ENCODE results near the gene TNNC2. TPM values are rescaled to one million over a fixed set of nuclear protein-coding genes. Genes with fewer than 3 reads are reported as not detected.
"Not testable (repeated sequence)": the region's sequence is repeated elsewhere in the genome, so short reads cannot be mapped to it uniquely, and the experiment has no call there.

TNNC2 gene
- polyA plus RNA-seq, 1 experiment: 0.45 TPM

- H3K27me3 ChIP-seq (ENCODE audit: control insufficient read depth, insufficient read depth, low read length): no peaks in the 10 kb centered on the region
- POLR2A ChIA-PET: interaction anchor here (0.9 to 1.5 kb wide), 6 partner anchors 11 to 102 kb away, joined by 3 to 6 read pairs (median 4); no protein-coding TSS in a partner anchor
- CTCF ChIA-PET: interaction anchor here (0.9 to 3.2 kb wide), 4 partner anchors 9 to 136 kb away, joined by 3 to 14 read pairs (median 3); no protein-coding TSS in a partner anchor
Measured at GRCh38 chr20:45833030-45833882, 6.1 kb upstream of the TNNC2 start, which contains the start of gene SNX21. Gene SNX21, plus strand, starts transcription at chr20:45833799. Its CDS starts 121 bp downstream, at chr20:45833920.

GRCh38 chr20:45832619-45833018 is 5.5 kb upstream of the TNNC2 start:
- H3K4me3 ChIP-seq (ENCODE audit: low read depth, low read length): no peak overlapping the region

More at GRCh38 chr20:45833030-45833882, 6.1 kb upstream of the TNNC2 start, which contains the start of gene SNX21:
- DNase-seq (ENCODE audit: low read depth, low spot score): peak; percentile 83
- no peaks in the 10 kb centered on the region; the same call in 1 of the 2 replicates for H3K9me3 ChIP-seq (ENCODE audit: control insufficient read depth, insufficient read depth, low read length)
- peak within 1 kb of the TSS; percentile 83 for H3K4me3 ChIP-seq (ENCODE audit: low read depth, low read length)
- H3K27ac ChIP-seq (ENCODE audit: low read depth, low read length): peak within 1 kb of the TSS; percentile 88
- no peak for TF ChIP-seq CTCF (IDR thresholded peaks at IDR 0.05; ENCODE audit: low read depth, low read length)

GRCh38 chr20:45829673-45830106 is 2.6 kb upstream of the TNNC2 start:
- H3K27me3 ChIP-seq (ENCODE audit: control insufficient read depth, insufficient read depth, low read length); H3K4me3 ChIP-seq (ENCODE audit: low read depth, low read length); H3K27ac ChIP-seq (ENCODE audit: low read depth, low read length); DNase-seq (ENCODE audit: low read depth, low spot score); H3K9me3 ChIP-seq (ENCODE audit: control insufficient read depth, insufficient read depth, low read length); POLR2A ChIA-PET: not testable (repeated sequence)
- CTCF ChIA-PET: interaction anchor here (1.8 kb wide), 1 partner anchor 140 kb away, joined by 10 read pairs; no protein-coding TSS in a partner anchor

More at GRCh38 chr20:45832619-45833018, 5.5 kb upstream of the TNNC2 start:
- no peak for DNase-seq (ENCODE audit: low read depth, low spot score)
- no peaks in the 10 kb centered on the region; the same call in 1 of the 2 replicates for H3K9me3 ChIP-seq (ENCODE audit: control insufficient read depth, insufficient read depth, low read length)
- no peaks in the 10 kb centered on the region for H3K27me3 ChIP-seq (ENCODE audit: control insufficient read depth, insufficient read depth, low read length)
- POLR2A ChIA-PET: interaction anchor here (1.5 kb wide), 1 partner anchor 53 kb away, joined by 3 read pairs; no protein-coding TSS in a partner anchor
- H3K27ac ChIP-seq (ENCODE audit: low read depth, low read length): no peak overlapping the region
- no peak for TF ChIP-seq CTCF (IDR thresholded peaks at IDR 0.05; ENCODE audit: low read depth, low read length)
- CTCF ChIA-PET: interaction anchor here (0.9 to 3.2 kb wide), 3 partner anchors 9 to 137 kb away, joined by 3 to 14 read pairs (median 3); no protein-coding TSS in a partner anchor

- TF ChIP-seq CTCF (IDR thresholded peaks at IDR 0.05; ENCODE audit: low read depth, low read length): no peak
- H3K27me3 ChIP-seq (ENCODE audit: control insufficient read depth, insufficient read depth, low read length): peaks cover 5% of the 10 kb centered on the region
- no peaks in the 10 kb centered on the region; the same call in 1 of the 2 replicates for H3K9me3 ChIP-seq (ENCODE audit: control insufficient read depth, insufficient read depth, low read length)
- no peak overlapping the region for H3K4me3 ChIP-seq (ENCODE audit: low read depth, low read length)
- POLR2A ChIA-PET: no interaction called here
- DNase-seq (ENCODE audit: low read depth, low spot score): no peak
- H3K27ac ChIP-seq (ENCODE audit: low read depth, low read length): no peak overlapping the region
- CTCF ChIA-PET: interaction anchor here (1.7 kb wide), 1 partner anchor 57 kb away, joined by 4 read pairs; no protein-coding TSS in a partner anchor
Measured at GRCh38 chr20:45828589-45828988, 1.5 kb upstream of the TNNC2 start.

GRCh38 chr20:45827712-45828111 is 600 bp upstream of the TNNC2 start:
- POLR2A ChIA-PET: no interaction called here
- H3K27me3 ChIP-seq (ENCODE audit: control insufficient read depth, insufficient read depth, low read length): peaks cover 12% of the 10 kb centered on the region
- no peak overlapping the region for H3K4me3 ChIP-seq (ENCODE audit: low read depth, low read length)
- no peak for TF ChIP-seq CTCF (IDR thresholded peaks at IDR 0.05; ENCODE audit: low read depth, low read length)
- H3K27ac ChIP-seq (ENCODE audit: low read depth, low read length): no peak overlapping the region
- DNase-seq (ENCODE audit: low read depth, low spot score): no peak
- no peaks in the 10 kb centered on the region; the same call in 1 of the 2 replicates for H3K9me3 ChIP-seq (ENCODE audit: control insufficient read depth, insufficient read depth, low read length)
- CTCF ChIA-PET: interaction anchor here (1.7 kb wide), 1 partner anchor 57 kb away, joined by 4 read pairs; no protein-coding TSS in a partner anchor
